ENCODE data around the gene AGA. TPM values are rescaled to one million over a fixed set of nuclear protein-coding genes. Genes with fewer than 3 reads are reported as not detected.

Gene AGA
- total and polyA plus RNA-seq, 2 of the 13 experiments (the other 11 are each of a cell fraction or from before 2014, with no cell fraction given), result 21.9 to 22.3 TPM

- TF ChIP-seq CENPT (CRISPR knock-in tag; IDR thresholded peaks at IDR 0.05; ENCODE audit: low read depth), result no peak
- TF ChIP-seq MTA1 (CRISPR knock-in tag; IDR thresholded peaks at IDR 0.05; ENCODE audit: borderline replicate concordance), result peak; percentile 78; the same call in 1 of the 2 replicates
- TF ChIP-seq ZNF770 (CRISPR knock-in tag; IDR thresholded peaks at IDR 0.05), result peak; percentile 51; the same call in 1 of the 2 replicates
- TF ChIP-seq ISL2 (CRISPR knock-in tag; IDR thresholded peaks at IDR 0.05), result peak; percentile 42; the same call in 1 of the 2 replicates
- no peak; the same call in 1 of the 2 replicates for TF ChIP-seq TARDBP (CRISPR knock-in tag; IDR thresholded peaks at IDR 0.05)
- peak; percentile 81; the same call in 1 of the 2 replicates for TF ChIP-seq ZNF225 (CRISPR knock-in tag; IDR thresholded peaks at IDR 0.05)
- peak; percentile 56; the same call in 1 of the 2 replicates for TF ChIP-seq ZBTB38 (CRISPR knock-in tag; IDR thresholded peaks at IDR 0.05)
- no peak for TF ChIP-seq ZNF597 (CRISPR knock-in tag; IDR thresholded peaks at IDR 0.05)
- TF ChIP-seq ZFP41 (CRISPR knock-in tag; IDR thresholded peaks at IDR 0.05; ENCODE audit: borderline replicate concordance), result peak; percentile 76; the same call in 1 of the 2 replicates
- no peak for TF ChIP-seq SOX13 (IDR thresholded peaks at IDR 0.05)
- TF ChIP-seq SOX13 (CRISPR knock-in tag; conservative IDR thresholded peaks at IDR 0.05 in 1 of 2, IDR thresholded peaks at IDR 0.05 in 1 of 2), result peak in 1 of 2 experiments; percentile 66; a peak in 2 of 4 replicates
- TF ChIP-seq ZNF589 (CRISPR knock-in tag; conservative IDR thresholded peaks at IDR 0.05), result no peak; the same call in 1 of the 2 replicates
- TF ChIP-seq HNF4A (CRISPR knock-in tag; IDR thresholded peaks at IDR 0.05), result no peak; the same call in 1 of the 2 replicates
- TF ChIP-seq ZNF142 (CRISPR knock-in tag; IDR thresholded peaks at IDR 0.05), result 0 out of 2 replicates have a peak, but pooled peaks have one; percentile 30
- TF ChIP-seq THRA (CRISPR knock-in tag; IDR thresholded peaks at IDR 0.05; ENCODE audit: borderline replicate concordance), result peak; percentile 32; the same call in 1 of the 2 replicates
- TF ChIP-seq ZNF550 (CRISPR knock-in tag; IDR thresholded peaks at IDR 0.05; ENCODE audit: borderline replicate concordance), result no peak
- TF ChIP-seq POLR2G (IDR thresholded peaks at IDR 0.05; ENCODE audit: low read depth, low read length), result peak; percentile 94
Observed at GRCh38 chr4:177441803-177442622, at the start of gene AGA (continued).

All from HepG2 (cell line).